Astrocyte (in vitro differentiated cells and primary cell): Measurements from ENCODE around the gene ZCCHC18. TPM values are rescaled to one million over a fixed set of nuclear protein-coding genes. Genes with fewer than 3 reads are reported as not detected.

Experiments used
- DNase-seq: peaks from one replicate; pipeline ENCODE4 v3.0.0-alpha.2; 2010; ENCODE audit warnings: low read depth
- FAIRE-seq: peaks from 2 replicates; lab custom pipeline; 2011; peaks lifted over from hg19 to GRCh38; lab: Jason Lieb, UNC
- H2AFZ ChIP-seq: 2 replicates; pipeline ENCODE4 v1.6.0; 2012; ENCODE audit warnings: low read depth, low read length, inconsistent platforms
- H3K27ac ChIP-seq: 2 replicates; pipeline ENCODE4 v1.5.1; 2011; ENCODE audit warnings: low read depth, low read length, inconsistent platforms
- H3K27me3 ChIP-seq: 2 replicates; pipeline ENCODE4 v1.6.0; 2011; ENCODE audit warnings: low read length, inconsistent platforms; ENCODE audit not compliant: insufficient read depth
- H3K36me3 ChIP-seq: 2 replicates; pipeline ENCODE4 v1.5.1; 2011; ENCODE audit warnings: low read length, inconsistent platforms; ENCODE audit not compliant: insufficient read depth
- H3K4me1 ChIP-seq: 2 replicates; pipeline ENCODE4 v1.5.1; 2011; ENCODE audit warnings: low read length, inconsistent platforms; ENCODE audit not compliant: insufficient read depth
- H3K4me2 ChIP-seq: 2 replicates; pipeline ENCODE4 v1.6.0; 2012; ENCODE audit warnings: low read length, inconsistent platforms
- H3K4me3 ChIP-seq: 2 replicates; pipeline ENCODE4 v1.5.1; 2011; ENCODE audit warnings: low read depth, mild to moderate bottlenecking, low read length, inconsistent platforms; ENCODE audit not compliant: insufficient read depth
- H3K79me2 ChIP-seq: 2 replicates; pipeline ENCODE4 v1.6.0; 2012; ENCODE audit warnings: mild to moderate bottlenecking, low read length, inconsistent platforms; ENCODE audit not compliant: insufficient read depth
- H3K9ac ChIP-seq: 2 replicates; pipeline ENCODE4 v1.6.0; 2012; ENCODE audit warnings: mild to moderate bottlenecking, low read length, inconsistent platforms
- H3K9me3 ChIP-seq: 2 replicates; pipeline ENCODE4 v1.5.1; 2012; ENCODE audit warnings: low read depth, mild to moderate bottlenecking, low read length, inconsistent platforms; ENCODE audit not compliant: insufficient read depth
- H4K20me1 ChIP-seq: 2 replicates; pipeline ENCODE4 v1.6.0; 2012; ENCODE audit warnings: low read length, inconsistent platforms; ENCODE audit not compliant: insufficient read depth
- H3K27ac Mint-ChIP-seq: one replicate; pipeline ENCODE4 v1.8.0; 2021; ENCODE audit warnings: mild to moderate bottlenecking, mixed read lengths; ENCODE audit not compliant: unreplicated experiment
- H3K27me3 Mint-ChIP-seq: one replicate; pipeline ENCODE4 v1.8.0; 2021; ENCODE audit warnings: low read depth, mixed read lengths; ENCODE audit not compliant: unreplicated experiment
- H3K36me3 Mint-ChIP-seq: one replicate; pipeline ENCODE4 v1.8.0; 2021; ENCODE audit warnings: low read depth, mixed read lengths; ENCODE audit not compliant: unreplicated experiment
- H3K4me1 Mint-ChIP-seq: one replicate; pipeline ENCODE4 v1.8.0; 2021; ENCODE audit warnings: low read depth, mixed read lengths; ENCODE audit not compliant: unreplicated experiment
- H3K4me3 Mint-ChIP-seq: one replicate; pipeline ENCODE4 v1.8.0; 2021; ENCODE audit warnings: mild to moderate bottlenecking, moderate library complexity, mixed read lengths; ENCODE audit not compliant: unreplicated experiment
- H3K9me3 Mint-ChIP-seq: one replicate; pipeline ENCODE4 v1.8.0; 2021; ENCODE audit warnings: mild to moderate bottlenecking, mixed read lengths; ENCODE audit not compliant: unreplicated experiment
- CTCF ChIP-seq: IDR thresholded peaks from 2 replicates; pipeline ENCODE4 v1.5.1; 2011; ENCODE audit warnings: low read depth, mild to moderate bottlenecking, inconsistent platforms, low read length, moderate library complexity; ENCODE audit not compliant: insufficient read depth
- EZH2 ChIP-seq: IDR thresholded peaks from 2 replicates; pipeline ENCODE4 v1.6.1; 2012; ENCODE audit warnings: mild to moderate bottlenecking, low read length, inconsistent platforms; ENCODE audit not compliant: insufficient read depth
- total RNA-seq: library from RNA; stranded (reverse); gene quantifications from 2 replicates; pipeline ENCODE4 v1.2.1, GENCODE V29; 2021

ZCCHC18 gene
- total RNA-seq, 1 donor from 2014 or later: 0.98 TPM

DNA sequence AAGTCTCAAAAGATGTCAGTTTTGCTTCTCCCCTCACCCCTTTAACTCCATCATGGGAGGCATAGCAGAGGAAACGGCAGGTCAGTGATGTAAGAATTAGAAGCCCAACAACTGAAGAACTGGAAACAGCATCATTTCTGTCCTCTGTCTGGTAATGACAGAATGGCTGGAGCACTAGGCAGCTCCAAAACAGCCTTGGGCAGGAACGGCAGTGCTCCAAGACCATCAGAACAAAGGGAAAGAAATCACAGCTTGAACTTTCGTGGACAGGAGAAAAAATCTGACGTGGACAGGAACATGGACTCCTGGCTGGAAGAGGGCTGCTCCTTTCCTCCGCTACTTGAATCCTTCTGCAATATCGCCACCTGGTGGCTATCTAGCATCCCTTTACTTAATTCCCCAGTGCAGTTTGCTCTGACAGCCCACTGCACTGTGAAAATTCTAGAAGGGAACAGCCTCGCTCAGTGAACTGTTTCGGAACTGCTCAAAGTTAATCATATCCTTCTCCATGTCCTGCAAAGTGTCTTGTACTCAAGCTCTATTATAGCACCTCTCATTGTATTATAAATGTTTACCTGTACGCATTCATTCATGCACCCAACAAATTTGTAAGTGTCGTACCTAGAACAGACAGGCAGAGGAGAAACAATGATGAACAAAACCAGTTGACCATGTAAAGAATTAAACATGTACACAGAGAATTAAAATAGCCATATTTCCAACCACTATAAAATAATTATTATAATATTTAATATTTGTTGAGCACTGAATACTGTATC, 24.1 kb downstream of the ZCCHC18 start:
- H2AFZ ChIP-seq: peak overlapping the region; percentile 84

DNA sequence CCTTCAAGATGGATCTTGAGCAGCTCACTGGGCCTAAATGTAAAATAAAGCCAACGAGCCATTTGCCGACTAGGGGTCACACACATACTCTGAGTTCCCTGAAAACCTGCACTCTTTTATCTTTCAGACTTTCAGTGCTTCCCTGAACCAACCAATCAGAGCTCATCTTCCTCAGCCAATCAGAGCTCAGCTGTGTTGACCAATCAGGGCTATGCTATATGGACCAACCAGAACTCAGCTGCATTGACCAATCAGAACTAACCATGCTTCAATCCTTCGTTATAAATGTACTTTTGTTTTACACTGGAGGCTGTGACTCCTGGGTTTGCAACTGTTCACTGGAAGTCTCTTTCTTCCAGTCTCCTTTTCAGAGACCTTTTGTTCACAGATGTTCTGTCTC, 25.2 kb downstream of the ZCCHC18 start:
- H3K27me3 Mint-ChIP-seq: no peaks in the 10 kb centered on the region
- peaks cover 4% of the 10 kb centered on the region for H3K4me1 Mint-ChIP-seq
- TF ChIP-seq EZH2 (no peak), CTCF (no peak)
- Histone ChIP-seq H3K79me2 (peaks cover 7% of the 10 kb centered on the region), H3K9ac (no peak overlapping the region), H2AFZ (no peak overlapping the region), H4K20me1 (no peaks in the 10 kb centered on the region), H3K27me3 (no peaks in the 10 kb centered on the region), H3K4me1 (no peaks in the 10 kb centered on the region), H3K4me2 (no peak overlapping the region), H3K36me3 (no peaks in the 10 kb centered on the region), H3K4me3 (no peak overlapping the region), H3K9me3 (no peaks in the 10 kb centered on the region), H3K27ac (no peak overlapping the region)
- H3K36me3 Mint-ChIP-seq: peaks cover 2% of the 10 kb centered on the region
- DNase-seq (peak; percentile 12), FAIRE-seq (peak; percentile 74)
- no peaks in the 10 kb centered on the region for H3K9me3 Mint-ChIP-seq
- no peak overlapping the region for H3K4me3 Mint-ChIP-seq
- H3K27ac Mint-ChIP-seq: no peak overlapping the region

More for the DNA sequence above, 24.1 kb downstream of the ZCCHC18 start:
- peak; percentile 100 for FAIRE-seq
- Mint-ChIP-seq H3K27ac (peak overlapping the region; percentile 91), H3K4me1 (peaks cover 4% of the 10 kb centered on the region), H3K4me3 (peak overlapping the region; percentile 83), H3K27me3 (no peaks in the 10 kb centered on the region), H3K36me3 (peaks cover 2% of the 10 kb centered on the region), H3K9me3 (no peaks in the 10 kb centered on the region)
- TF ChIP-seq EZH2 (no peak), CTCF (peak; percentile 64)
- DNase-seq: peak; percentile 72
- Histone ChIP-seq H3K27me3 (no peaks in the 10 kb centered on the region), H3K4me1 (no peaks in the 10 kb centered on the region), H3K4me3 (peak overlapping the region; percentile 61), H3K4me2 (peak overlapping the region; percentile 83), H4K20me1 (no peaks in the 10 kb centered on the region), H3K9me3 (no peaks in the 10 kb centered on the region), H3K27ac (peak overlapping the region; percentile 52), H3K79me2 (peaks cover 7% of the 10 kb centered on the region), H3K9ac (peak overlapping the region; percentile 80), H3K36me3 (no peaks in the 10 kb centered on the region)
